GM12878 (cell line): ENCODE data around the gene HOMER2. TPM values are rescaled to one million over a fixed set of nuclear protein-coding genes. Genes with fewer than 3 reads are reported as not detected.

ENCODE experiments used
- ATAC-seq: fragments of 200-7000 bp; cut with Tn5 transposase; 3 replicates; pipeline ENCODE4 v1.9.1; 2020; ENCODE audit warnings: mild to moderate bottlenecking, moderate library complexity
- BruUV-seq: library from RNA; stranded (reverse); fragments of 400-500 nt; replicated peaks from 2 replicates; lab custom pipeline; 2021; lab: Mats Ljungman, UMichigan
- CTCF ChIA-PET: fragments of 300-600 bp; sonication (Branson Sonifier 250); formaldehyde crosslinking; extraction: SDS; loops from one replicate; lab custom pipeline; 2021; ENCODE audit warnings: inconsistent platforms; lab: Yijun Ruan, JAX
- POLR2A ChIA-PET: fragments of 350-600 bp; formaldehyde crosslinking; extraction: SDS; loops from one replicate; lab custom pipeline; 2021; ENCODE audit warnings: inconsistent platforms; lab: Charles Lee
- RAD21 ChIA-PET: fragments of 300-600 bp; sonication (Branson Sonifier 250); formaldehyde crosslinking; loops from one replicate; lab custom pipeline; 2023; ENCODE audit warnings: antibody characterized with exemption; ENCODE audit not compliant: unreplicated experiment; lab: Charles Lee
- SMC1A ChIA-PET: fragments of 300-600 bp; sonication (Branson Sonifier 250); formaldehyde crosslinking; loops from one replicate; lab custom pipeline; 2023; ENCODE audit not compliant: unreplicated experiment, uncharacterized antibody; lab: Charles Lee
- DNase-seq: peaks from one replicate; pipeline ENCODE4 v3.0.0-alpha.2; 2011; ENCODE audit warnings: low read depth, low spot score
- FAIRE-seq: peaks from 3 replicates; lab custom pipeline; 2011; peaks lifted over from hg19 to GRCh38; lab: Jason Lieb, UNC
- H2AFZ ChIP-seq: 2 replicates; pipeline ENCODE4 v1.6.0; 2011; ENCODE audit warnings: low read depth, low read length, control low read depth; ENCODE audit not compliant: control insufficient read depth
- H3K27ac ChIP-seq: 2 replicates; pipeline ENCODE4 v1.5.1; 2011; ENCODE audit warnings: control low read depth; ENCODE audit not compliant: control insufficient read depth, insufficient read depth
- H3K27me3 ChIP-seq, 2 experiments: replicated peaks in 1 of 2; 2 replicates each; pipeline versions ENCODE4 v1.6.0 to v1.6.1; 2011; ENCODE audit warnings: low read length in 1 of 2; ENCODE audit not compliant: control insufficient read depth in 2 of 2, insufficient read depth in 2 of 2
- H3K36me3 ChIP-seq, 2 experiments: 2 replicates each; pipeline ENCODE4 v1.5.1; 2011; ENCODE audit warnings: low read length in 1 of 2; ENCODE audit not compliant: control insufficient read depth in 2 of 2, insufficient read depth in 2 of 2
- H3K4me1 ChIP-seq: 2 replicates; pipeline ENCODE4 v1.6.1; 2011; ENCODE audit warnings: mild to moderate bottlenecking, low read length, moderate library complexity, mixed read lengths; ENCODE audit not compliant: control insufficient read depth, insufficient read depth
- H3K4me2 ChIP-seq: 2 replicates; pipeline ENCODE4 v1.6.0; 2011; ENCODE audit warnings: control low read depth; ENCODE audit not compliant: control insufficient read depth, insufficient read depth
- H3K4me3 ChIP-seq: fragments of 200-600 bp; sonication (generic); 2 replicates; pipeline ENCODE4 v1.5.1; 2016
- H3K79me2 ChIP-seq: 2 replicates; pipeline ENCODE4 v1.6.0; 2011; ENCODE audit warnings: low read length; ENCODE audit not compliant: control insufficient read depth, insufficient read depth
- H3K9ac ChIP-seq: 2 replicates; pipeline ENCODE4 v1.8.0; 2011; ENCODE audit warnings: low read length, control low read depth, mixed read lengths; ENCODE audit not compliant: control insufficient read depth, insufficient read depth
- H3K9me3 ChIP-seq: replicated peaks from 3 replicates; pipeline ENCODE4 v1.5.1; 2011; ENCODE audit warnings: mild to moderate bottlenecking, low read length; ENCODE audit not compliant: control insufficient read depth, insufficient read depth
- H4K20me1 ChIP-seq: 2 replicates; pipeline ENCODE4 v1.6.0; 2011; ENCODE audit not compliant: control insufficient read depth, insufficient read depth
- BCL11A ChIP-seq: IDR thresholded peaks from 2 replicates; pipeline ENCODE4 v1.6.1; 2011; ENCODE audit warnings: low read depth, low read length
- BCL3 ChIP-seq: IDR thresholded peaks from 2 replicates; pipeline ENCODE4 v1.6.1; 2011; ENCODE audit warnings: borderline replicate concordance, low read depth, mild to moderate bottlenecking, moderate library complexity, low read length; ENCODE audit not compliant: insufficient read depth, poor library complexity, severe bottlenecking
- CBX3 ChIP-seq: fragments of 200-600 bp; sonication (generic); IDR thresholded peaks from 2 replicates; pipeline ENCODE4 v1.6.1; 2016; ENCODE audit warnings: low read depth, borderline replicate concordance
- HCFC1 ChIP-seq: fragments of 150-350 bp; IDR thresholded peaks from 2 replicates; pipeline ENCODE4 v1.6.1; 2014; ENCODE audit warnings: low read length
- HDAC6 ChIP-seq: fragments of 200-600 bp; sonication (generic); IDR thresholded peaks from one replicate; pipeline ENCODE4 v1.8.0; 2017; ENCODE audit warnings: antibody characterized with exemption; ENCODE audit not compliant: unreplicated experiment
- IKZF1 ChIP-seq: fragments of 450-650 bp; conservative IDR thresholded peaks from 2 replicates; pipeline ENCODE4 v1.6.1; 2017; ENCODE audit warnings: antibody characterized with exemption, mild to moderate bottlenecking
- MAX ChIP-seq: IDR thresholded peaks from 2 replicates; pipeline ENCODE4 v1.6.1; 2012; ENCODE audit warnings: low read depth, low read length, improper control_type of control experiment
- MYC ChIP-seq: IDR thresholded peaks from 2 replicates; pipeline ENCODE4 v1.6.1; 2011; ENCODE audit warnings: mild to moderate bottlenecking, low read length, moderate library complexity, inconsistent platforms; ENCODE audit not compliant: insufficient read depth, insufficient replicate concordance, insufficient read length, severe bottlenecking
- SREBF1 ChIP-seq: IDR thresholded peaks from 2 replicates; pipeline ENCODE4 v1.6.1; 2012; ENCODE audit warnings: mild to moderate bottlenecking, low read length
- ZBTB4 ChIP-seq: fragments of 450-650 bp; formaldehyde crosslinking; IDR thresholded peaks from 2 replicates; pipeline ENCODE4 v1.4.0; 2022; ENCODE audit warnings: mild to moderate bottlenecking, moderate library complexity
- ZNF274 ChIP-seq: IDR thresholded peaks from one replicate; pipeline ENCODE4 v1.8.0; 2011; ENCODE audit not compliant: insufficient read length, insufficient read depth
- WGBS: methylation state at CpG from one replicate; pipeline ENCODE4 v1.1.6; 2016; ENCODE audit warnings: low lambda C conversion rate; ENCODE audit not compliant: insufficient replicate concordance, insufficient coverage; ENCODE audit errors: missing lambda C conversion rate; 5-methylcytosine and 5-hydroxymethylcytosine counted together
- in situ Hi-C: fragments of 300-500 bp; cut with MboI; formaldehyde crosslinking; loops from 9 replicates; pipeline ENCODE4 v1.14.3; 2018; ENCODE audit warnings: mixed read lengths
- intact Hi-C: fragments of 100-400 bp; cut with micrococcal nuclease; formaldehyde crosslinking; loops from one replicate; pipeline ENCODE4 v1.14.2; 2022; ENCODE audit not compliant: unreplicated experiment
- polyA plus RNA-seq, 11 experiments: library from polyadenylated mRNA; depleted of rRNA in 4 of 11; unstranded in 6 of 11; stranded (reverse) in 5 of 11; fragments of >200 nt; fragmentation: Nextera tagmentation in 4 of 11; fragmentation: Illumina TruSeq in 1 of 11; extraction: Ambion mirVana in 4 of 11; extraction: Trizol in 1 of 11; gene quantifications; 1 replicate in 1 of 11; 2 replicates in 10 of 11; pipeline versions ENCODE4 v1.2.1 to v1.2.3, GENCODE V29; 2011 to 2016; ENCODE audit warnings: inconsistent platforms in 2 of 11, missing spikeins in 2 of 11, low read depth in 1 of 11
- total RNA-seq, 4 experiments: library from RNA; depleted of rRNA in 3 of 4; stranded (reverse); fragments of >200 nt in 3 of 4; fragmentation: Illumina TruSeq in 1 of 4; extraction: Trizol in 1 of 4; gene quantifications; 2 replicates each; pipeline versions ENCODE4 v1.2.1 to v1.2.3, GENCODE V29; 2013 to 2021

Gene HOMER2
- total and polyA plus RNA-seq, 10 of the 15 experiments (the other 5 are each of a cell fraction or from before 2014, with no cell fraction given): 0.60 to 5.0 (median 1.8) TPM

- in situ Hi-C loops: no loop called here
- ChIA-PET CTCF (no interaction called here), POLR2A (no interaction called here)
Measured at GRCh38 chr15:82874267-82874666, 78.3 kb downstream of the HOMER2 start.

GRCh38 chr15:82873000-82873680 lies 79.4 kb downstream of the HOMER2 start:
- Histone ChIP-seq H3K27me3 (peaks cover 0 to 3% of the 10 kb centered on the region in 2 experiments; a peak in 2 of 4 replicates), H2AFZ (no peak overlapping the region), H3K79me2 (no peaks in the 10 kb centered on the region), H3K4me2 (no peak overlapping the region), H4K20me1 (no peaks in the 10 kb centered on the region), H3K4me1 (no peaks in the 10 kb centered on the region), H3K36me3 (no peaks in the 10 kb centered on the region), H3K9ac (no peak overlapping the region), H3K27ac (no peak overlapping the region), H3K4me3 (no peak overlapping the region), H3K9me3 (no peaks in the 10 kb centered on the region)
- ChIA-PET CTCF (no interaction called here), POLR2A (no interaction called here), SMC1A (no interaction called here), RAD21 (no interaction called here)
- DNase-seq: no peak
- no peak for FAIRE-seq
- intact Hi-C loops (no loop called here), in situ Hi-C loops (no loop called here)
- no TSS peak for BruUV-seq
- WGBS: 23% methylated on average over 7 of the region's 7 CpGs
- ATAC-seq: no peak
- no peak for TF ChIP-seq ZBTB4 (CRISPR knock-in tag)
- no peak for TF ChIP-seq BCL11A
- TF ChIP-seq ZNF274: no peak
- TF ChIP-seq BCL3: no peak
- no peak for TF ChIP-seq MAX
- no peak for TF ChIP-seq CBX3
- no peak for TF ChIP-seq MYC
- no peak for TF ChIP-seq HCFC1
- no peak for TF ChIP-seq IKZF1

More at GRCh38 chr15:82874267-82874666, 78.3 kb downstream of the HOMER2 start:
- no peak overlapping the region for H3K4me3 ChIP-seq
- BruUV-seq: no TSS peak
- no peak for ATAC-seq
- ChIA-PET RAD21 (no interaction called here), SMC1A (no interaction called here)
- DNase-seq: no peak
- no peak overlapping the region for H3K9ac ChIP-seq
- H3K4me1 ChIP-seq: no peaks in the 10 kb centered on the region
- no peak overlapping the region for H3K4me2 ChIP-seq
- no peak for FAIRE-seq
- 20% methylated on average over 1 of the region's 1 CpG for WGBS
- no peak overlapping the region for H3K27ac ChIP-seq
- peaks cover 0 to 3% of the 10 kb centered on the region in 2 experiments; a peak in 2 of 4 replicates for H3K27me3 ChIP-seq
- TF ChIP-seq SREBF1 (no peak), HCFC1 (no peak), HDAC6 (no peak)
- no peaks in the 10 kb centered on the region for H4K20me1 ChIP-seq
- intact Hi-C loops: no loop called here
- no peaks in the 10 kb centered on the region for H3K9me3 ChIP-seq
- no peaks in the 10 kb centered on the region for H3K36me3 ChIP-seq
- H3K79me2 ChIP-seq: no peaks in the 10 kb centered on the region
- H2AFZ ChIP-seq: no peak overlapping the region
